ENCODE measurements around the gene IFT27.

IFT27 gene

DNA sequence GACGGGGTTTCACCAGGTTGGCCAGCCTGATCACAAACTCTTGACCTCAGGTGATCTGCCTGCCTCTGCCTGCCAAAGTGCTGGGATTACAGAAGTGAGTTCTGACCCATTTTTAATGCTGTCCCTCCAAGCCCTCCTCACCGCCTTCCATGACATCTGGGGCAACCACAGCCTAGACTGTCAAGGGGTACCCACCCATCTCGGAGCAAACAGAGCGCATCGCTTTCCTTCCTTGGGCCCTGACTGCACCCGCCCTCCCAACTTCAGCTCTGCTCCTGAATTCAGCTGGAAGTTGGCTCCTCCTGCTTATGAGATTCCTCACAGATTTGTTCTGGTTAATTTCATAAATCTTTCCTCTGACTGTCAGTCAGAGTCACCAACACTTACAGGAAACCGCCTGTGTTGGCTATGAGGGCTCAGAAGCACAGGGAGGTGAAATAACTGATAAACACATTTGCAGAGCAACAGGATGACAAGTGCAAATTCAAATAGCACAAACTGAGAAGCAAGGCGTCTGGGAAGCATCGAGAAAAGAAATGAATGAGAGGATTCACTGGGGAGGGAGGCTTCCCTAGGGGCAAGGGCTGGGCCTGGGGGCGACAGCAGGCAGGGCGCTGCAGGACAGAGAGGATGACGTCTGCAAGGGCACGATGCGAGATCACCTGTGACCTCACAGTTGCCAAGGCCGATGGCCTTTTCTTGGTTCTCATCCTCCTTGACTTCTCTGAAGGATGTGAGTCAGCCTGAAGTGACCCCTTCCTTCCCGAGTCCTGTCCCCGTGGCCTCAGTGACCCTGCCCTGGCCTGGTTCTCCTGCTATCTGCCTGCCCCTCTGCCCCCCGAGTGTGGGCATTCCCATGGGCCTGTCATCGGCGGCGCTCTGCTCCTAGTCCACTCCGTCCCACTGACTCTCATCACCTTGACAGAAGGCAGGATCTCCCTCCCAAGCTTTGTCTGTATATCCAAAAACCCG is 6.1 kb downstream of the IFT27 start:
- H3K27ac ChIP-seq: no peak overlapping the region
- TF ChIP-seq ZFX (IDR thresholded peaks at IDR 0.05): no peak
- TF ChIP-seq, protein P1, sequence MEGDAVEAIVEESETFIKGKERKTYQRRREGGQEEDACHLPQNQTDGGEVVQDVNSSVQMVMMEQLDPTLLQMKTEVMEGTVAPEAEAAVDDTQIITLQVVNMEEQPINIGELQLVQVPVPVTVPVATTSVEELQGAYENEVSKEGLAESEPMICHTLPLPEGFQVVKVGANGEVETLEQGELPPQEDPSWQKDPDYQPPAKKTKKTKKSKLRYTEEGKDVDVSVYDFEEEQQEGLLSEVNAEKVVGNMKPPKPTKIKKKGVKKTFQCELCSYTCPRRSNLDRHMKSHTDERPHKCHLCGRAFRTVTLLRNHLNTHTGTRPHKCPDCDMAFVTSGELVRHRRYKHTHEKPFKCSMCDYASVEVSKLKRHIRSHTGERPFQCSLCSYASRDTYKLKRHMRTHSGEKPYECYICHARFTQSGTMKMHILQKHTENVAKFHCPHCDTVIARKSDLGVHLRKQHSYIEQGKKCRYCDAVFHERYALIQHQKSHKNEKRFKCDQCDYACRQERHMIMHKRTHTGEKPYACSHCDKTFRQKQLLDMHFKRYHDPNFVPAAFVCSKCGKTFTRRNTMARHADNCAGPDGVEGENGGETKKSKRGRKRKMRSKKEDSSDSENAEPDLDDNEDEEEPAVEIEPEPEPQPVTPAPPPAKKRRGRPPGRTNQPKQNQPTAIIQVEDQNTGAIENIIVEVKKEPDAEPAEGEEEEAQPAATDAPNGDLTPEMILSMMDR (conservative IDR thresholded peaks at IDR 0.05): no peak

DNA sequence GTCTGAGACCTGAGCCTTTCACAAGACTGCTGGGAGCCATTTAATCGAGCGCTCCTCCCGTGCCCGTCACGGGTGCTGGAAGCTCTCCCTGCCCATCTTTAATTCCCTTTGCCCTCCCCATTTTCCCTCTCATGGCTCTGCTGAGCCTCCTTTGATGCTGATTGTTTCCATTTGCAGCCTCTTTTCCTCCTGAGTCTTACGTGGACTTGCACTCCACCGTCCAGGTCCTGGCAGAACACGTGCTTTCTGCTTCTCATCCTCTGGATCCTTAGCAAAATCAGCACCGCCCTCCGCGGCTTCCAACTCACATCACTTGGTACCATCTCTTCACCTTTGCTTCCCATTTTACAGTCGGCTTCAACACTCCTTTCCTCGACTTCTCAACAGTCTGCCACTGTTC is 7.3 kb downstream of the IFT27 start:
- H3K27ac ChIP-seq: no peak overlapping the region
- TF ChIP-seq, protein P1 (conservative IDR thresholded peaks at IDR 0.05): no peak
- no peak for TF ChIP-seq ZFX (IDR thresholded peaks at IDR 0.05)

DNA sequence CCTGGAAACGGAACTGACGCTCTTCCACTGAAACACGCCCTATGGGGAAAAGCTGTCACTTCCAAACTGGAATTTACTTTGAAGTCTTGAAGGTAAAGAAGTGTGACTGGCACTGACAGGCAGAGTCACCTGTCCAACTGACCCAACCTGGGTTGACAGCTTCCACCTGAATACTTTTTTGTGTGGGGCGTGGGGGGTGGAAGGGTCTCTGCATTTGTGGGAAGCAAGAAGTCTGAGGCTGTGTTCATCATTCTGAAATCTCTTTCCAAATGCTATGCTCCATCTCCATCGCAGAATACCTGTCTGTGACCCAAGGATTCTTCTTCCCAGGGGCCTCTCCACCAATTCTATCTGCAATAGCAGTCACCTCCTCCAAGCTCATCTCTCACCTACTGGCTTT is 7.8 kb downstream of the IFT27 start:
- no peak for TF ChIP-seq ZFX (IDR thresholded peaks at IDR 0.05)
- TF ChIP-seq, protein P1 (conservative IDR thresholded peaks at IDR 0.05): no peak
- no peak overlapping the region for H3K27ac ChIP-seq

DNA sequence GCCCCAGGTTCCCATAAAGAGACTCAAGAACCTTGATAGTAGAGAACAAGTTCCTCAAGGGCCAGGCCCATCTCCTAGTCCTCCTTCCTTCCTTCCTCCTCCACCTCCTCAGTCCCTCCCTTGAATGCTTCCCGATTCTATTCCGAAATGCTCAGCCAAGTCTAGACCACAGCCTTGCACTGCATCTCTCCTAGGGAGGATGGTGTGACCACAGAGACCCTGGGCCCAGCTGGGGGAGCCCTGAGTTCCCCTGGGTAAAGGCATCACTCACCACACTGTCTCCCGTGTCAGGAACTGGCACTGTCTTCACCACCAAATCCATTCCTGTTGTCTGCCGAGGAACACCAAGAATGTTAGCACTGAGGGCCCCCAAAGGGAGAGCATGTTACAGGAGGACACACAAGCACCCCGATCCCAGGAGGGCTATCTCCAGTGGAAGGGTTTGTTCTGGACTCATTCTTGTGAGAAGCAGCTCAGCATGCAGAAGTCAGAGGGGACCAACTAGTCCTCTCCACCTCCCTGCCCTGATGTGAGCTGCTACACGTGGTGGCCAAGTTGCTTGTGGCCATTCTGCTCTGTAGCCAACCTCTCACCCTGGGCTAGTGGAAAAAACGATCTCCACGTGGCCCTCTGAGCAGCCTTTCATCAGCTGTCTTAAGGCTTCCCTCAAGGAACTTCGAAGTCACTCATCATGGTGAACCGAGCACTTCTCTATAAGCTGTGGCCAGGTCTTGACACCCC is 8.7 kb downstream of the IFT27 start:
- TF ChIP-seq, protein P1 (conservative IDR thresholded peaks at IDR 0.05): no peak
- TF ChIP-seq ZFX (IDR thresholded peaks at IDR 0.05): no peak

DNA sequence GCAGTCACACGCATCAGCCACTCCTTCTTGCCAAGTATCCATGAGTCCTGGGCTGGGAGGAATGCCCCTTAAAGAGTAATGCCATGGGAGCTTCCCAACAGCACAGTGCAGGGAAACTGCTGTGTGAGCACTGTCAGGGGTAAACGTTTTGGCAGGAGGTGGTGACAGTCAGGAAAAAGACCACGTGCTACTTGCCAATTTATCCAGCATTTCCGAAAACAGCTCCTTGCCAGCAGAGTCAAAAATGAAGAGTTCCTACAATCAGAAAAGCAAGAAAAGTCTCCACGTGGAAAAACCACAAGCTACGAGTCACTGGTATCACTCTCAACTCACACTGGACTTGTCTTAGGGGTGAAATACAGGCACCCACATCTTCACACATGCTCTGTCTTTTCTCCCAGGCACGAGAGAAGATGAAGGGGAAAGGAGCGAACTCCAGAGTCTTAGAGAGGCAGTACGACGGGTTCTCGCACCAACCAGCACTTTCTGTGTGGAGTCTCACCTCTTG is 9.9 kb downstream of the IFT27 start:
- TF ChIP-seq ZFX (IDR thresholded peaks at IDR 0.05): no peak
- no peak overlapping the region for H3K27ac ChIP-seq

More for the DNA sequence above, 8.7 kb downstream of the IFT27 start:
- H3K27ac ChIP-seq: no peak overlapping the region

DNA sequence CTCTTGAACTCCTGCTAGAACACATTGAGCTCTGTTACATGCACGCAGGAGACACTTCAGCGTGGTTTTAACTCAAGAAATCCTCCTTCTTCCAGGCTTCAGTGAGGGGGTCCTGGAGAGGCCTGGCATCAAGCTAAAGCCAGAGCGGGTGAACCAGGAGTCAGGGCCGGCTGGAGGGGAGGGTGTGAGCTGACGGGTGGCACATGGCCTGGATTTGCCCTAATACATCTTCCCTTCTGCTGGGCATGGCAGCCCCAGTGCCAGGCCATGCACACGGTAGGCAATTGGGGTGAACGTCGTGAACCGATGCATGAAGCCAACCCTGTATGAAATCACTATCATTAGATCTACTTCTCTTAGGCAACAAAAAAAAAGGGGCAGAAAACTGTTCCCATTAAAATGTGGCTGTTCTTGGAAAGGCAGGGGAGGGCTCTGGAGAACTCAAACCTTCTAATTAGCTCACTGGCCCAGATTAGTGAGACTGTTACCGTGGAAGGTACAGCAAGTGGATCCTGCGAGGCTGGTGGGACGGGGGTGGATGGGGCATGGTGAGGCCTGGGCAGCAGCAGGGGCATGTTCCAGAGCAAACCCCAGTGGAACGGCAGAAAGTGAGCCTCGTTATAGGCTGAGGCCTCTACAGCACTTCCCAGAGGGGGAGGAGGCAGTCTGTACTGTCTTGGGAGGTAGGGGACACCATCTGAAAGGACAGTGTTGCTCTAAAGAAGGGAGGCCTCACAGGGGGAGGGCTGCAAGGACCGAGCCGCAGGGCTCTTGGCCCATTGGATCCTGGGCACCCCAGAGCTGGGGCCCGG is 10.6 kb downstream of the IFT27 start:
- TF ChIP-seq, protein P1 (conservative IDR thresholded peaks at IDR 0.05): no peak
- TF ChIP-seq ZFX (IDR thresholded peaks at IDR 0.05): no peak
- H3K27ac ChIP-seq: no peak overlapping the region

DNA sequence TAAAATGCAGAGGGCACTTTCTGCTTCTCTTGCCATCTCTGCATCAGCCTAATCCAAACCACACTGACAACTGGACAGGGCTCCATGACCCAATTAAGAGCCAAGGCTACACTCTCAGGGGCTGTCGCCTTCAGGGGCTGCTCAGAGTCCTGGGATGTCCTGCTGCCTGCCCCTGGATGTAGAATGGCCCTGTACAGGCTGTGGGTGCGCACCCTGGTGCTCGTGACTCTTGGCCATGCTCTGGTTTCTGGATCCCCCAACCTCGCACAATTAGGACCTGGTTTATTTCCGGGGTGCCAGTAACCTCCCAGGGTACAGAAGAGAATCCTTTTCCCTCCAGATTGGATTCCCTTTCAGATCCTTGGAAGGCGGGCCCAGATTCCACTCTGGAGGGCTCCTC is 11.3 kb downstream of the IFT27 start:
- H3K27ac ChIP-seq: no peak overlapping the region
- TF ChIP-seq, protein P1 (conservative IDR thresholded peaks at IDR 0.05): no peak
- no peak for TF ChIP-seq ZFX (IDR thresholded peaks at IDR 0.05)

Data from C4-2B (cell line).